HG03469 (cell line): ENCODE measurements around the gene CYTL1.
"Not testable (repeated sequence)": the region's sequence is repeated elsewhere in the genome, so short reads cannot be mapped to it uniquely, and the experiment has no call there.

Experiments
- ATAC-seq: cut with Tn5 transposase; IDR thresholded peaks from one replicate; pipeline ENCODE4 v1.9.1; 2021; ENCODE audit warnings: mild to moderate bottlenecking, moderate library complexity, moderate number of reproducible peaks; ENCODE audit not compliant: unreplicated experiment

CYTL1 gene

GRCh38 chr4:5034206-5034605, 14.9 kb upstream of the CYTL1 start:
- no peak for ATAC-seq

DNA sequence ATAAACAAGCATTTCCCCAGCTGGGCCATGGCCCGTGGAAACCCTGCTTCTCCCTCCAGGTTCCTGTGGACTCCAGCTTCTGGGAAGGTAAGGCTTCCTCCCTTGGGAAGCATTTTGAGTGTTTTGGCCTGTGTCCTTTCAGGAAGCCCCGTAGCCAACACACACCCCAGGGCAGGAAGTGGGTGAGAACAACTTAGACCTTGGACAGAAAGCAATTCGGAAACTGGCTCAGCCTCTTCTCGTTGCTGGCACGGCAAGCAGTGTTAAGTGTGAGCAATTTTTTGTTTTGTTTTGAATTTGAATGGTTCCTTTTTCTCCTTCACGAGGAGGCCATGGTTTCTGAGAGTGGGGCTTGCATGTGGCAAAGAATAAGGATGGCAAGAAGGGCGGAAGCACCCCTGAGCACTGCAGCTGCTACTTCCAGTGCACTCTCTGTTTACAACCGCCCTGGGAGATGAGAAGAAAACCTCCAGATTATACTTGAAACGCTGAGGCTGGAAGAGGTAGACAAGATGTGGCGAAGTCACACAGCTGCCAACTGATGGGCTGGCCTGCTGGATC, 14.1 kb upstream of the CYTL1 start:
- no peak for ATAC-seq

GRCh38 chr4:5032813-5033212, 13.6 kb upstream of the CYTL1 start:
- ATAC-seq: no peak

DNA sequence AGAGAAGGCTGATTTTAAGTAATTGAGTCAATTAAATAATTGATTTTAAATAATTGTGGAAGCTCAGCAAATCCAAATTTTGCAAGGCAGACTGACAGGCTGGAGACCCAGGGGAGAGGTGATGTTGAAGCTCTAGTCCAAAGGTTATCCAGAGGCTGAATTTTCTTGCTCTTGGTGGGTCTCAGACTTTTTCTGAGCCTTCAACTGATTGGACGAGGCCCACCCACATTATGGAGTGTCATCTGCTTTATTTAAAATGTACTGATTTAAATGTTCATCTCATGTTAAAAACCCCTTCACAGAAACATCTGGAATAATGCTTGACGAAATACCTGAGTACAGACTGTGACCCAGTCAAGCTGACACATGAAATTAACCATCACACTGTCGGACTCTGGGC, 11.7 kb upstream of the CYTL1 start:
- ATAC-seq: no peak

GRCh38 chr4:5030221-5030620, 11.0 kb upstream of the CYTL1 start:
- ATAC-seq: no peak

- ATAC-seq: no peak
Observed at GRCh38 chr4:5029447-5029846, 10.2 kb upstream of the CYTL1 start.

- no peak for ATAC-seq
Observed at GRCh38 chr4:5028480-5028879, 9.2 kb upstream of the CYTL1 start.

DNA sequence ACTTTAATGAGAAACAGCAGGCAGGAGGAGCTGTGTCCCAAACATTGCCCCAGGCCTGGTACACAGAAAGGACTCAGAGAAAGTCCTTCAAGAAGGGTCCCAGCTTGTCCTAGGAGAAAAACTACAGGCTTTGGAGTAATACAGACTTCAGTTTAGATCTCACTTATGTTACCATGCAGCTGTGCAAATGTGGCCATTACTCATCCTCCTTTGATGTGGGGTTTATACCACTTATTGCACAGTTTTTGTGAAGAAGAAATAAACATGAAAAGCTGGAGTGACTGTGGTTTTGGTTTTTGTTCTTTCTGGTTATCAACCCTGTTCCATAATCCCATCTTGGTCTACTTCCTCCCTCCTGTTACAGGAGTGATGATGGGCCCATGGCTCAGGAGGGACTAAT, 8.1 kb upstream of the CYTL1 start:
- ATAC-seq: no peak

DNA sequence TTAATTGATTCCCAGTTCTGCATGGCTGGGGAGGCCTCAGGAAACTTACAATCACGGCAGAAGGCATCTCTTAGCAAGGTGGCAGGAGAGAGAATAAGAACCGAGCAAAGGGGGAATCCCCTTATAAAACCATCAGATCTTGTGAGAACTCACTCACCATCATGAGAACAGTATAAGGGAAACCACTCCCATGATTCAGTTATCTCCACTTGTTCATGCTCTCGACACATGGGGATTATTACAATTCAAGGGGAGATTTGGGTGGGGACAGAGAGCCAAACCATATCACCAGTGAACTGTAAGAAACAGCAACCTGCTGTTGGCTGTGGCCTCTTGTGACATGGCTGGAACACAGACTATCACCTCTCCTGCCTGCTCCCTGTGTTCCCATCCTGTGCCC, 7.1 kb upstream of the CYTL1 start:
- ATAC-seq: no peak

DNA sequence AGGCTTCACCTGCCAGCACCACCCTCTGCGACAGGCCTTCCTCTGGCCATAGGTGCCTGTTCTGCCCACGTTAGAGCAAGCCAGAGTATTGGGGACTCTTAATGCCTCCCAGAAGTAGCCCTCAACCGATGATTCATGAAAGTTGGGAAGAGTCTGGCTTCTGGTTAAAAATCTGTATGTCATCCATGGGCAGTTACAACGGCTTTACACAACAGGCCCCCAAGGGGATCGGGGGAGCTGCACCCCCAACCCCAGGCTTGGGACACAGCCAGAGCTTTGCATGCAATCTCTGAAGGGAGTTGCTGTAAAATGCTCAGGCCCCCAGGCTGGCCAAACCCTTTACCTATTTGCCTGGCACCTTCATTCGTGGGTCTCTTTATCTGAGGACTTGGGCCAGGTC, 5.4 kb upstream of the CYTL1 start:
- no peak for ATAC-seq

DNA sequence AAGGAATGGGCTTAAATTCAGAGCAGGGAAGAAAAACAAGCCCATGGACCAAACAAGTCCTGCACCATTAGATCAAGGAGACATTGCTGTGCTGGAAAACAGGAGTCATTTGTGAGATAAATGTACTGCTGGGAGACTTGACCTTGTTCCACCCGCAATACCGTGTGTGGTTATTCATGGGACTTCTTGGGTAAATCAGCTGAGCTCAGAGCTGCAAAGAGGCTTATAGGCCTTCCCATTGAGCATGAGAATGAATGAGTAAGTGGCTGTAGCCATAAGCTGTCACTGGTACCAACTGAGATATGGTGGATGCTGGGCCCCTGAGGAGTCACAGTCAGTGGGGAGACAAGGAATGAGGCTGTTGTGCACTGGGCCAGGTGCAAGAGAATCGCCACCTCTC, 2.3 kb upstream of the CYTL1 start:
- no peak for ATAC-seq

- no peak for ATAC-seq
Observed at GRCh38 chr4:5020341-5020740, 1.1 kb upstream of the CYTL1 start.

DNA sequence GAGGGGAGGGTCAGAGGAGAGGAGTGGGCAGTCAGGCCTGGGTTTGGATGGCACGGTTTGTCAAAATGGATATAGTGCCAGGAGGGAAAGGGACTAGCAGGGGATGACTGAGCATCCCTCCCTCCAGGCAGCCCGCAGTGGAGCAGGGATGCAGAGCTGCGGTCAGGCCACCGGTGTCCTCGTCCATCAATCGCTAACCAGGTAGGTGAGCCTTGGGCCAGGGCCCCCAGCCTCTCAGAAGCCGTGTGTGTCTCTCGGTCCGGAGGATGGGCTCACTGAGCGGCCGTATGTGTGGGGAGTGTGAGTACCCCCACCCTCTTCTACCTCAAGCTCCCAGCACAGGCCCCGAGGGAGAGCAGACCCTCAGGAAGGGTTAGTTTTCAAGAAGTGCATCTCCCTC, 538 bp upstream of the CYTL1 start:
- ATAC-seq: no peak

DNA sequence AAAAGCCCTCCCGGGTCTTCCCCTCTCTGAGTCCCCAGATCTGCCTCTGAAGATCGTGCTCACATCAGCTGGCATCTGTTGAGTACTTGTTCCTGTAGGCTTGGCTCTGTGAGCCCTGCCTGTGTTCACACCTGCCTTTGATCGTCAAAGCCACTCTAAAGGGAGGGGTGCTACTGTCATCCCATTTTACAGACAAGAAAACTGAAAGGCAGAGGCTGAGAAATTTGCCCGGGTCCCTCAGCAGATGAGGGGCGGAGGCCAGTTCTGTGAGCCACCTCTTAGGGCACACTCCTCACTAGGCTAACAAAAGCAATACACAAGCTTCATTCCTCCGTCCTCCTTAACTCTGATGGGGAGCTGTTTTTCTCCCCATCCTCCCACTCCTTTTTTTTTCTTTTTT, 655 bp downstream of the CYTL1 start:
- no peak for ATAC-seq

DNA sequence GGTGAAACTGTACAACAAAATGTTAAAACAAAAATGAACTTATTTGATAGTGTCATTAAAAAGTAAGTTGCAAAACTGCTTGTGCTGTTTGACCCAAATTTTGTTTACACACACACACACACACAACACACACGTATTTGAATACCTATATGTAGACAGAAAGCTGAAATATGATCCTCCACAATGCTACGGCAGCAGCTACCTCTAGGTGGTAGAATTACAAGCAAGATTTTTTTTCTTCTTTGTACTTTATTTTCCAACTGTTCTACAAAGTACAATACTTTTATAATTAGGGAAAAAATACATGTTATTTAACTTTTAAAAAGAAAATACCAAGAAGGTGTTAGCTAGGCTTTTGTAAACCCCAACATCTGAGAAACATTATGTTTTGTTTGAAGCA, 1.2 kb downstream of the CYTL1 start:
- no peak for ATAC-seq

DNA sequence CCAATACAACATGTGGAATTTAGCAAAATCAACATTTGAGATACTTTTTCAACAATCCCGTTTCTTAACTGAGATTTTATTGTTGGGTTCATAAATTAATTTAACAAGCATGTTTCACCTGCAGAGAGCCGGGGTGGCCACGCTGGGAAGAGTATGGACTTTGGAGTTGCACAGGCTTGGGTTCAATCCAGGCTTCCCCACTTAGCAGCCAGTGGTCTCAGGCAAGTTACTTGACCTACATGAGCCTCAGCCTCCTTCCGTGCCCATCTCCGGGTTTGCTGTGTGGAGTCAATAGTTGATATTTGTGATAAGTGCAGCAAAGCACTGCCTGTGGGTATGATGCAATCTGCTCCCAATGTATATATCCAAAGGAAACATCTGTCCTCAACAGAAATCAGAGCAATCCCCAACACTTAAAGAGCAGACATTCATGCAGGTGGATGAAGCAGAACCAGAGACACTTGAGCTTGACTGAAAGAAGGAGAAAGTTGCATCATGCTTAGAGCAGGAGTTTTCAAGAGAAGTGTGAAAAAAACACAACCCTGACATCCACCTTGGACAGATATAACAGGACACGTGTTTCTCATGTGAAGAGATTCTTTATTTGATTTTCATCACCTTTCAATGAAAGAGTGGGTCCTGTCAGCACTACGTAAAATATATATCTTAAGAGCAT, 5.1 kb downstream of the CYTL1 start:
- no peak for ATAC-seq

DNA sequence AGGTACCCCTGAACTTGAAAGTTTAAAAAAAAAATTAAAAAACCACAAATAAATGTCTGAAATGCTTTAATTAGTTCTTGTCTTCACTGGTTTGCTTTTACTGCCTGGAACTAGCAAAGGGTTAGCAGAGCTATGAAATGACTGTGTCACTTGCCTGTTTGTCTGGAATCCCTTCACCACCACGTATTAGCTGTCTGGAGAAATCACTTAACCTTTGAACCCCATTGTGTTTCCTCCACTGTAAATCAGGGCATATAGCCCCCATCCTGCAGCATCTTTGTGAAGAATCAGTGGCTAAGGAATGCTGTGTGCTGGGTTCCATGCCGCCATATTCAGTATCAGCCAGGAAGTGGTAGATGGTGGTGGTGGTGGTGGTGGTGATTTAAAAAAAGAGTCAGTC, 6.3 kb downstream of the CYTL1 start:
- no peak for ATAC-seq

DNA sequence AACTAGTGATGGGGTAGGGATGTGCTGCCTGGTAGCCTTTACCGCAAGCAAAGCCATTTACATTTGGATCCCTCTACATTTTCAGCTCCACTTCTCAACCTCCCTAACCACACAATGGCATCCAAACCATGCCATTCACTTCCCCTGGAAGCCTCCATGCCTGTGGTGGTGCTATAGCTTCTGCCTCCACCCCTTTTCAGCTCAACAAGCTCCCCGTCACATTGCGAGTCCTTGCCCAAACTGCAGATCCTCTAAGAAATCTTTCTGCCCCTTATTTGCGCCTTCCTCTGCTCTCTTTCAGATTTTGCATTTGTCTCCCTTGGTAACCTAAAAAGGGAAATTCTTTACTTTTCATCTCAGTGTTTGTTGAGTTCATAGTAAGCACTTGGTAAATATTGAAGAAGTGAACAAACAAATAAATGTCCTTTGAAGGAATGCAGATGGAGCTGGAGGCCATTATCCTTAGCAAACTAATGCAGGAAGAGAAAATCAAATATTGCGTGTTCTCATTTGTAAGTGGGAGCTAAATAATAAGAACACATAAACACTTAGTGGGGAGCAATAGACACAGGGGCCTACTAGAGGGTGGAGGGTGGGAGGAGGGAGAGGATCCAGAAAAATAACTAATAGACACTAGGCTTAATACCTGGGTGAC, 6.9 kb downstream of the CYTL1 start:
- ATAC-seq: no peak

GRCh38 chr4:5010984-5011383, 8.3 kb downstream of the CYTL1 start:
- ATAC-seq: no peak

GRCh38 chr4:5009796-5010195, 9.5 kb downstream of the CYTL1 start:
- ATAC-seq: no peak

DNA sequence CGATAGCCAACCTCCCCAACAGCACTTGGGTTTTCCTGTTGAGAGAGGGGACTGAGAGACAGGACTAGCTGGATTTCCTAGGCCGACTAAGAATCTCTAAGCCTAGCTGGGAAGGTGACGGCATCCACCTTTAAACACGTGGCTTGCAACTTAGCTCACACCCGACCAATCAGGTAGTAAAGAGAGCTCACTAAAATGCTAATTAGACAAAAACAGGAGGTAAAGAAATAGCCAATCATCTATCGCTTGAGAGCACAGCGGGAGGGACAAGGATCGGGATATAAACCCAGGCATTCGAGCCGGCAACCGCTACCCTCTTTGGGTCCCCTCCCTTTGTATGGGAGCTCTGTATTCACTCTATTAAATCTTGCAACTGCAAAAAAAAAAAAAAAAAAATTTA, 12.3 kb downstream of the CYTL1 start:
- not testable (repeated sequence) for ATAC-seq

GRCh38 chr4:5004496-5004895, 14.8 kb downstream of the CYTL1 start:
- no peak for ATAC-seq

GRCh38 chr4:5003918-5004317, 15.3 kb downstream of the CYTL1 start:
- ATAC-seq: no peak
